Measurements from ENCODE around the gene LIF.

DNA sequence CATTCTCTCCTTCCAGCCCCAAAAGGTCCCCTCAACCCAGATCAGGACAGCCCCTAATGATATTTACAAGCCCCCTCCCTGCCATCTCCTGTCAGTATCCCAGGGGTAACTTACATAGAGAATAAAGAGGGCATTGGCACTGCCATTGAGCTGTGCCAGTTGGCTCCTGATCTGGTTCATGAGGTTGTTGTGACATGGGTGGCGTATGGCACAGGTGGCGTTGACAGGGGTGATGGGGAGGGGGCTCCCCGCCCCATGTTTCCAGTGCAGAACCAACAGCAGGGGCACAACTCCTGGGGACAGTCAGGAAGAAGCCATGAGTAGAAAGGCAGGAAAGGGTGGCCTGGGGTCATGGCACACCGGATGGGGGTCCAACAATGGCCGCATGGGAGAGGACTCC, 1.9 kb downstream of the LIF start:
- TF ChIP-seq, protein P1, sequence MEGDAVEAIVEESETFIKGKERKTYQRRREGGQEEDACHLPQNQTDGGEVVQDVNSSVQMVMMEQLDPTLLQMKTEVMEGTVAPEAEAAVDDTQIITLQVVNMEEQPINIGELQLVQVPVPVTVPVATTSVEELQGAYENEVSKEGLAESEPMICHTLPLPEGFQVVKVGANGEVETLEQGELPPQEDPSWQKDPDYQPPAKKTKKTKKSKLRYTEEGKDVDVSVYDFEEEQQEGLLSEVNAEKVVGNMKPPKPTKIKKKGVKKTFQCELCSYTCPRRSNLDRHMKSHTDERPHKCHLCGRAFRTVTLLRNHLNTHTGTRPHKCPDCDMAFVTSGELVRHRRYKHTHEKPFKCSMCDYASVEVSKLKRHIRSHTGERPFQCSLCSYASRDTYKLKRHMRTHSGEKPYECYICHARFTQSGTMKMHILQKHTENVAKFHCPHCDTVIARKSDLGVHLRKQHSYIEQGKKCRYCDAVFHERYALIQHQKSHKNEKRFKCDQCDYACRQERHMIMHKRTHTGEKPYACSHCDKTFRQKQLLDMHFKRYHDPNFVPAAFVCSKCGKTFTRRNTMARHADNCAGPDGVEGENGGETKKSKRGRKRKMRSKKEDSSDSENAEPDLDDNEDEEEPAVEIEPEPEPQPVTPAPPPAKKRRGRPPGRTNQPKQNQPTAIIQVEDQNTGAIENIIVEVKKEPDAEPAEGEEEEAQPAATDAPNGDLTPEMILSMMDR (IDR thresholded peaks at IDR 0.05): no peak
- no peak for TF ChIP-seq POLR2A (IDR thresholded peaks at IDR 0.05)
- TF ChIP-seq EP300 (IDR thresholded peaks at IDR 0.05; ENCODE audit: low read depth): no peak
- TF ChIP-seq POLR2AphosphoS5 (IDR thresholded peaks at IDR 0.05): no peak
